SH-SY5Y (cell line): ENCODE measurements around the gene MARCHF3.

Source experiments
- GATA2 ChIP-seq: IDR thresholded peaks from 2 replicates; pipeline ENCODE4 v1.6.1; 2011; ENCODE audit warnings: mild to moderate bottlenecking, low read depth, low read length
- GATA3 ChIP-seq: IDR thresholded peaks from 2 replicates; pipeline ENCODE4 v1.6.1; 2011; ENCODE audit warnings: low read depth, mild to moderate bottlenecking, low read length, moderate library complexity

GRCh38 chr5:126852091-126852571 is 178.2 kb downstream of the MARCHF3 start:
- no peak for TF ChIP-seq GATA3
- TF ChIP-seq GATA2, result no peak
